GM12873 (cell line): ENCODE measurements around the gene OR8U1.

Experiments
- CTCF ChIP-seq: IDR thresholded peaks from 2 replicates; pipeline ENCODE4 v1.5.1; 2012; ENCODE audit warnings: low read depth, mild to moderate bottlenecking, moderate library complexity, low read length, control low read depth; ENCODE audit not compliant: insufficient read depth; ENCODE audit errors: missing control alignments

OR8U1 gene

DNA sequence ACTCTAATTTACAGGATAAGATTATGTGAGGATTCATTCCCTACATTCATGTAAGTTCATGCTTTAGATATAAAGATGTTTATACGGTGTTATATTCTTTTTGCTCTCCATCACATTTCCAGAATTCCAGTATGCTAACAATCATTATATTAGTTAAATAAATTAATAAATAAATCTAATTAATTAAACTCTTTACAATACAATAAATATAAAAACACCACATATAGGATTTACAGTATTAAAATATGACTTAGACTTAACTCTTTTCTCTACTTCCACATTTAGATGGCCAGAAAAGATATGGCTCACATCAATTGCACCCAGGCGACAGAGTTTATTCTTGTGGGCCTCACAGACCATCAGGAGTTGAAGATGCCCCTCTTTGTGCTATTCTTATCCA is at the start of gene OR8U1:
Gene OR8U1, plus strand, starts transcription at position 301 of the 400 bp plus-strand sequence. Its CDS starts 0 bp downstream, at position 301.
- no peak for TF ChIP-seq CTCF

DNA sequence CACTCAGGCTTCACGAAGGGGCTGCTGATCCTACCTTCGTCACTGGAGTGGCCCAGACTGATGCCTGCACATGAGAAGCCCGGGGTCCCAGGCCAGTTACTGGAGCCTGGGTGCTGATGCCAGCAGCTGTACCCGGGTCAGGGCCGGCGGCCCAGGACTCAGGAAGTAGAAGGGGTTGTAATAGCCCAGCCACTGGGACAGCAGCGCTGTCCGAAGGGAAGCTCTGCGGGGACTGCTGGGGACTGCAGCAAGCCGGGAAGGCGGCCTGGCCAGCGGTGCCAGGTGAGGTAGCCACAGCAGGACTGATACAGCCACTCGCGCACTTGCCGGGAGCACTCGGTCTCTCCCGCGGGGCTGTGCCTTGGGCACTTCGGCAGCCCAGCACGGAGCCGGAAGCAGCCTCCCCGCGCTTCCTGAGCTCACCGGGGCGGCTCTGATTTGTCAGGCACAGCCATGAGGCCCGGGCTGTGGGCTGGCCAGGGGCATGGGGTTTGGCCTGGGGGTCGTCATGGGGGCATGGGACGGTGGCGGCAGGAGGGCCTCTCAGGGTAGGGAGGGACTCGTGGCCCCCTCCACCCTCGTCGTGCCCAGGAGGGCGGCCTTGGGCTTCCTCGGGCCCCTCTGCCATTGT is 43.4 kb upstream of the OR8U1 start:
- no peak for TF ChIP-seq CTCF

- TF ChIP-seq CTCF: no peak
Measured at GRCh38 chr11:56333156-56333555, 42.3 kb upstream of the OR8U1 start.

DNA sequence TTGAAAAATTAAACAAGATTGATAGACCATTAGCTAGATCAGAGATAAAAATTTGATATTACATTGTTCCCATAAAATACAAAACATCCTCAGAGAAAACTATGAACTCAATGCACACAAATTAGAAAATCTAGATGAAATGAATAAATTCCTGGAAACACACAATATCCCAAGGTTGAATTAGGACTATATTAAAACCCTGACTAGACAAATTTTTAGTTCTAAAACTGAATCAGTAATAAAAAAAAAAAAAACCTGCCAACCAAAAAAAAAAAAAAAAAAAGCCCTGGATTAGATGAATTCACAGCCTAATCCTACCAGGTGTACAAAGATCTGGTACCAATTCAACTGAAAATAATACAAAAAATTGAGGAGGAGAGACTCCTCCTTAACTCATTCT is 35.1 kb upstream of the OR8U1 start:
- TF ChIP-seq CTCF: no peak

DNA sequence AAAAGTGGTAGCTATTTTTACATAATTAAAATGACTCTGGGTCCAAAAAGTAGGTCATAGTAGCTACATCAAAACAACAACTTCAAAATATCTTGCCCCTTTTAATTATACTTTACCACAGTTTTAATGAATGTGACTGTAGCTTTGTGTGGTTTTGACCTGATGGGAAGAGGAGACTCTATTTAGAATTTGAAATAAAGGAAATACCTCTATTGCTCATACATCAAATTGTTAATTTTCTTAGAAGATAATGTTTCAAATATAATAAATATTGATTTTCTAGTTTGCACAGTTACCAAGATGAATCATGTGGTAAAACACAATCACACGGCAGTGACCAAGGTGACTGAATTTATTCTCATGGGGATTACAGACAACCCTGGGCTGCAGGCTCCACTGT is 29.7 kb upstream of the OR8U1 start, which contains the start of gene OR8K1:
Gene OR8K1, plus strand, starts transcription at position 301 of the 400 bp plus-strand sequence. Its CDS starts 0 bp downstream, at position 301.
- TF ChIP-seq CTCF: no peak

DNA sequence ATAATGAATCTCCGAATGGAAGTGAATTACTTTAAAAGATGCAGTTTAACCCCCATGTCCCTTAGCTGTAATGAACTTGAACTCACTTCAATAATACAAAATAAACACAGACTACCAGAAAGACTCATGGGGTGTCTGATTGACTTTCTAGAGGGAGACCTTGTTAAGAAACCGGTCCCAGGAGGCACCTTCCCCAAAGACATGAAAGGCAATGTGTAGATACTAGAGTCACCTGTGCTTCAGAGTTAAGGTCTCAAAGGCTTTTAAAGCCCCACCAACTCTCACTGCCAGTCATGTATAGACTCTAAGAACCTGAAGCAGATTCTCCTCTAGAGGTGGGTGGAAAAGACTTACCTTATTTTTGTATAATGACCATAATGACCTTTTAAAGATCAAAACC is 21.4 kb upstream of the OR8U1 start, which contains the start of gene OR8J1:
Gene OR8J1, plus strand, starts transcription at position 301 of the 400 bp plus-strand sequence. CDS start 5,956 bp downstream, outside the sequence.
- TF ChIP-seq CTCF: no peak

DNA sequence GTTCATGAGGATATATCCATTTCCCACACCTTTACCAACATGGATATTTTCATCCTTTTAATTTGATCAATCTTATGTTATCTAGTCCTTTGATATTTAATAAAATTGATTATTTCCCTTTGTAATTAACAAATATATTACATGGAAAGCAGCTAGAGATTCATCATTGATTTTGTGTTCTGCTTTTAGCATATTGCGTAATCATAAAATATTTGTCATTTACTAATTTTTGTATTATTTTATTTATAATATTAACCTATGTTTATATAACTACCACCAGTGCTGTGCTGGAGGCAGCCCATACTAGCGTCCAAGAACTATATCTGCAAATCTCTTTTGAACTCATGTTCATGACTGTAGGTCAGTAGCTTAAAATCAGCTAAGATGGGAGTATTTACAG is 4.7 kb downstream of the OR8U1 start:
- TF ChIP-seq CTCF: no peak
